Keratinocyte (primary cell): ENCODE measurements around the gene POLR2L. TPM values are rescaled to one million over a fixed set of nuclear protein-coding genes. Genes with fewer than 3 reads are reported as not detected.

Experiments used
- DNase-seq: peaks from one replicate; pipeline ENCODE4 v3.0.0-alpha.2; 2011; ENCODE audit warnings: low read depth, missing footprints, low spot score
- FAIRE-seq: peaks from 2 replicates; lab custom pipeline; 2011; peaks lifted over from hg19 to GRCh38; lab: Jason Lieb, UNC
- H2AFZ ChIP-seq: 2 replicates; pipeline ENCODE4 v1.6.0; 2012; ENCODE audit warnings: low read length, control low read depth, inconsistent platforms; ENCODE audit not compliant: control insufficient read depth
- H3K27ac ChIP-seq: 2 replicates; pipeline ENCODE4 v1.5.1; 2011; ENCODE audit warnings: low read length; ENCODE audit not compliant: control insufficient read depth, insufficient read depth
- H3K27me3 ChIP-seq: 3 replicates; pipeline ENCODE4 v1.6.0; 2011; ENCODE audit warnings: low read length; ENCODE audit not compliant: control insufficient read depth, insufficient read depth; ENCODE audit errors: extremely low read depth
- H3K36me3 ChIP-seq, 2 experiments: 2 replicates in 1 of 2; 3 replicates in 1 of 2; pipeline ENCODE4 v1.5.1; 2011; ENCODE audit warnings: low read length in 2 of 2, mild to moderate bottlenecking in 1 of 2; ENCODE audit not compliant: control insufficient read depth in 2 of 2, insufficient read depth in 2 of 2; ENCODE audit errors: extremely low read depth in 1 of 2
- H3K4me1 ChIP-seq: 3 replicates; pipeline ENCODE4 v1.5.1; 2011; ENCODE audit warnings: low read length; ENCODE audit not compliant: control insufficient read depth, insufficient read depth; ENCODE audit errors: extremely low read depth
- H3K4me2 ChIP-seq: 3 replicates; pipeline ENCODE4 v1.6.0; 2011; ENCODE audit warnings: low read depth, low read length; ENCODE audit not compliant: control insufficient read depth, insufficient read depth; ENCODE audit errors: extremely low read depth
- H3K4me3 ChIP-seq, 3 experiments: fragments of 200-600 bp in 1 of 3; sonication (generic) in 1 of 3; 2 replicates in 2 of 3; 3 replicates in 1 of 3; pipeline ENCODE4 v1.5.1; 2011 to 2016; ENCODE audit warnings: low read length in 3 of 3, mild to moderate bottlenecking in 3 of 3, control low read depth in 2 of 3, inconsistent platforms in 1 of 3, low read depth in 1 of 3, mixed read lengths in 1 of 3, mixed run types in 1 of 3, moderate library complexity in 1 of 3; ENCODE audit not compliant: control insufficient read depth in 2 of 3, insufficient read depth in 2 of 3; ENCODE audit errors: extremely low read depth in 1 of 3
- H3K79me2 ChIP-seq: 2 replicates; pipeline ENCODE4 v1.6.0; 2012; ENCODE audit warnings: low read length; ENCODE audit not compliant: control insufficient read depth, insufficient read depth
- H3K9ac ChIP-seq: 3 replicates; pipeline ENCODE4 v1.6.0; 2011; ENCODE audit warnings: low read length; ENCODE audit not compliant: control insufficient read depth, insufficient read depth; ENCODE audit errors: extremely low read depth
- H3K9me1 ChIP-seq: 3 replicates; pipeline ENCODE4 v1.6.0; 2011; ENCODE audit warnings: low read length; ENCODE audit not compliant: control insufficient read depth, insufficient read depth; ENCODE audit errors: extremely low read depth
- H3K9me3 ChIP-seq: 2 replicates; pipeline ENCODE4 v1.5.1; 2012; ENCODE audit warnings: low read depth, low read length; ENCODE audit not compliant: control insufficient read depth
- H4K20me1 ChIP-seq: 3 replicates; pipeline ENCODE4 v1.6.0; 2011; ENCODE audit warnings: low read length; ENCODE audit not compliant: control insufficient read depth, insufficient read depth; ENCODE audit errors: extremely low read depth
- CTCF ChIP-seq, 3 experiments: IDR thresholded peaks in 1 of 3; conservative IDR thresholded peaks in 1 of 3; optimal IDR thresholded peaks in 1 of 3; 2 replicates in 2 of 3; 3 replicates in 1 of 3; pipeline versions ENCODE3 to v1.5.1; 2011; ENCODE audit warnings: low read length in 3 of 3, mild to moderate bottlenecking in 3 of 3, moderate library complexity in 2 of 3, control low read depth in 1 of 3, inconsistent platforms in 1 of 3; ENCODE audit not compliant: insufficient read depth in 2 of 3; ENCODE audit errors: extremely low read depth in 1 of 3
- EZH2 ChIP-seq: IDR thresholded peaks from one replicate; pipeline ENCODE4 v1.6.1; 2012; ENCODE audit warnings: inconsistent platforms, mild to moderate bottlenecking, low read length, moderate library complexity
- dilution Hi-C: fragments of 300-500 bp; cut with MboI; formaldehyde crosslinking; loops from one replicate; pipeline ENCODE4 v1.7.0; 2020; ENCODE audit warnings: low sequenced_read_pairs; ENCODE audit not compliant: extremely low pct_ligation_motif_present
- polyA plus RNA-seq, 5 experiments: library from polyadenylated mRNA; depleted of rRNA in 3 of 5; stranded (reverse) in 3 of 5; stranded (forward) in 1 of 5; unstranded in 1 of 5; fragments of >200 nt; gene quantifications; 1 replicate in 1 of 5; 2 replicates in 3 of 5; 3 replicates in 1 of 5; pipeline versions ENCODE4 v1.2.1 to v1.2.3, GENCODE V29; 2011 to 2012; ENCODE audit warnings: missing spikeins in 2 of 5, low read depth in 1 of 5, low replicate concordance in 1 of 5

The POLR2L gene
- polyA plus RNA-seq, 1 donor (not counting 4 experiments of a cell fraction or from before 2014, with no cell fraction given) = 145 TPM

DNA sequence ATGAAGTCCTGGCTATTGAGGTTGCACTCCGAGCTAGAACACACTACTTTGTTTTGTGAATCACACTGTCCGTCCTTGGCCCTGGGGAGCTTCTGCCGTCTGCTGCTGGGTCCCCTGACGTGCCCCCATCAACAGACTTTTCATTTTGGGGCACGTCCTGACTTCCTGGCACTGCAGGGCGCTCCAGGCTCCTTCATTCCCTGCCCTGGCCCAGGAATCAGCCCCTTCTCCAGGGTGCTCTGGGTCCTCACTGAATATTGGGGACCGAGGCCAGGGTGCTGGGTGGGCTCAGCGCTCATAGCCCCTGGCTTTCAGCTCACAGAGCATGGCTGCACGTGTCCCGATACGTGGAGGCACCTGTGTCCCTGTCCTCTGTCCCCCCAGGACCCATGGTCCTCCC is 22.6 kb upstream of the POLR2L start:
- H4K20me1 ChIP-seq = peaks cover 5% of the 10 kb centered on the region
- no peak overlapping the region for H3K4me3 ChIP-seq
- H2AFZ ChIP-seq = no peak overlapping the region
- FAIRE-seq (no peak), DNase-seq (no peak)
- no peaks in the 10 kb centered on the region for H3K27me3 ChIP-seq
- H3K4me2 ChIP-seq = no peak overlapping the region
- no peak for TF ChIP-seq EZH2
- no peak for TF ChIP-seq CTCF (optimal IDR thresholded peaks at IDR 0.05 in 1 of 3, IDR thresholded peaks at IDR 0.05 in 1 of 3, conservative IDR thresholded peaks at IDR 0.05 in 1 of 3; ENCODE audit: extremely low read depth in 1 of 3, insufficient read depth in 2 of 3, low read length in 3 of 3)
- no peaks in the 10 kb centered on the region for H3K9me1 ChIP-seq
- dilution Hi-C loops = no loop called here
- H3K9me3 ChIP-seq = no peaks in the 10 kb centered on the region
- no peaks in the 10 kb centered on the region for H3K79me2 ChIP-seq
- H3K9ac ChIP-seq = no peak overlapping the region
- no peaks in the 10 kb centered on the region for H3K4me1 ChIP-seq
- no peak overlapping the region for H3K27ac ChIP-seq
- peaks cover 0 to 15% of the 10 kb centered on the region in 2 experiments for H3K36me3 ChIP-seq

DNA sequence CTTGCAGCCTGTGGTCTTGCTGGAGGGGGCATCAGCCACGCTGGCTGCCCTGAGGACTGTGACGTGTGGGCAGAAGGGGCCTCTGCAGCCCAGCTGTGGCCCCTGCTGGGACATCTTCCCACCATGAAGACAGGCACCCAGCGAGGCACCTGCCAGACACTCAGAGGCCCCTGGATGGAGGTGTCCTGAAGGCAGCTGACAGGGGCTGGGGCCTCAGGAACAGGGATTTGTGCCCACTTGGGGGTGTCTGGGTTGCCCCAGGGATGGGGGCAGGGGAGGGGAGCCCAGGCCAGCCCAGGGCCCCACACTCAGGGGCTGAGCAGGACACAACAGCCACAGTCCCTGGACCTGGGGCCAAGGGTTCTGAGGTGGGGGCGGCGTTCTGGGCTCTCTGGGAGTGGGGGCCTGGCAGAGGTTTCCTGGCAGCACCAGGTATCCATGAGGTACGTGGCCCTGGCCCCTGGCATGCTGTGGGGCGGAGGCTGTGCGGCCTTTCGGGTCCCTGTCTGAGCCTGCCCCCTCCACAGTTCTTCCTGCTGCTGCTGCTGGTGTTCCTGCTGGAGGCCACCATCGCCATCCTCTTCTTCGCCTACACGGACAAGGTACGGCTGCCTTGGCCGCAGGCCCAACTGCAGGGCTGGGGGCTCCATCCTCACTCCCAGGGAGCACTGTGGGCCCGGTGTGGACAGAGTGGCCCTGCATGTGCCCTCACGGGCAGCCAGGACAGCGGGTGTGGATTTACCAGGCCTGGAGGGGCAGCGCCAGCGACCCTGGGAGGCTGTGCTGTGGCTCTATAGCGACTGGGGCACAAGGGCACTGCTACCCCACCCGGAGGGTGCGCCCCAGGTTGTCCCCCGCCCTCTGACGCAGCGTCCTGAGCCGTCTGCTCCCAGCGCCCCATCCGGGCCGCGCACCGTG is 21.8 kb upstream of the POLR2L start:
- Histone ChIP-seq H3K4me2 (no peak overlapping the region), H3K27ac (no peak overlapping the region), H4K20me1 (peaks cover 6% of the 10 kb centered on the region), H3K36me3 (peaks cover 0 to 15% of the 10 kb centered on the region in 2 experiments), H3K9me3 (no peaks in the 10 kb centered on the region), H3K4me3 (no peak overlapping the region), H2AFZ (no peak overlapping the region), H3K79me2 (no peaks in the 10 kb centered on the region), H3K27me3 (no peaks in the 10 kb centered on the region), H3K4me1 (peaks cover 4% of the 10 kb centered on the region), H3K9ac (no peak overlapping the region), H3K9me1 (no peaks in the 10 kb centered on the region)
- no peak for FAIRE-seq
- TF ChIP-seq EZH2 (no peak), CTCF (optimal IDR thresholded peaks at IDR 0.05 in 1 of 3, IDR thresholded peaks at IDR 0.05 in 1 of 3, conservative IDR thresholded peaks at IDR 0.05 in 1 of 3; ENCODE audit: extremely low read depth in 1 of 3, insufficient read depth in 2 of 3, low read length in 3 of 3) (no peak)
- DNase-seq = no peak
- dilution Hi-C loops = no loop called here
